AG04449 (cell line): ENCODE results near the gene TTLL5.
A peak's percentile ranks its signal among the peaks of the same experiment; 100 is the strongest.

Experiments used
- CTCF ChIA-PET: fragments of 350-600 bp; formaldehyde crosslinking; extraction: SDS; loops from one replicate; lab custom pipeline; 2021; ENCODE audit warnings: antibody characterized with exemption; lab: Yijun Ruan, JAX
- POLR2A ChIA-PET: fragments of 400-600, 350-600 bp; formaldehyde crosslinking; extraction: SDS; loops from one replicate; lab custom pipeline; 2020; ENCODE audit warnings: antibody characterized with exemption, inconsistent platforms; lab: Yijun Ruan, JAX
- DNase-seq: peaks from one replicate; pipeline ENCODE4 v3.0.0-alpha.2; 2010; ENCODE audit warnings: low read depth, low spot score
- H3K4me3 ChIP-seq: 2 replicates; pipeline ENCODE4 v1.5.1; 2011; ENCODE audit warnings: low read depth, mild to moderate bottlenecking, control low read depth, low read length
- TF ChIP-seq, protein P1 (sequence below): IDR thresholded peaks from one replicate; pipeline ENCODE4 v1.5.1; 2011; ENCODE audit warnings: mild to moderate bottlenecking, moderate library complexity, low read length, control low read depth, inconsistent platforms; ENCODE audit not compliant: insufficient read depth; ENCODE audit errors: missing control alignments

TTLL5 gene

DNA sequence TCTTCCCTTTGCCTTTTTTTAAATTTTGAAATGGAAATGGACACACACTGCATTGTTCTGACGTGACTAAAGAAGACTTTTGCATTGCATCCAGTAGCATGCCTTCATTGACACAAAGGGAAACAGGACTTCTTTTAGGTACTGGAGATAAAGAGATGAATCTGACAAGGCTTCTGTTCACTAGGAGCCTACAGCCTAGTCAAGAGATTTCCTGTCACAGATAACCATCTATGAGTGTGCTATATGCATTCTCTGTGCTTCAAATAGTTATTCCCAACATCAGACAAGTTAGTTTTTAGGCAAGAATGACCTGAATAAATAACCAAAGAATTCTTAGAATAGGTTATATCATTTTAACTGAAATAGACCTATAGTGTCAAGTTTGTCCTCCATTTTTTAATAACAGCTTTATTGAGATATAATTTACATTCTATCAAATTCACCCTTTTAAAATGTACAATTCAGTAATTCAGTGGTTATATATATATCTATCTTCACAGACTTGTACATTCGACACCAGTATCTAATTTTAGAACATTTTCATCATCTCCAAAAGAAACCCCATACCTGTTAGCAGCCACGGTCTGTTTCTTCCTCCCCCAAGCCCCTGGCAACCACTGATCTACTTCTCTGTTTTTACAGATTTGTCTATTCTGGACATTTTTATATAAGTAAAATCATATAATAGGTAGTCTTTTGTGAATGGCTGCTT, 122.7 kb downstream of the TTLL5 start:
- POLR2A ChIA-PET, result no interaction called here
- no peak for DNase-seq
- TF ChIP-seq, protein P1, sequence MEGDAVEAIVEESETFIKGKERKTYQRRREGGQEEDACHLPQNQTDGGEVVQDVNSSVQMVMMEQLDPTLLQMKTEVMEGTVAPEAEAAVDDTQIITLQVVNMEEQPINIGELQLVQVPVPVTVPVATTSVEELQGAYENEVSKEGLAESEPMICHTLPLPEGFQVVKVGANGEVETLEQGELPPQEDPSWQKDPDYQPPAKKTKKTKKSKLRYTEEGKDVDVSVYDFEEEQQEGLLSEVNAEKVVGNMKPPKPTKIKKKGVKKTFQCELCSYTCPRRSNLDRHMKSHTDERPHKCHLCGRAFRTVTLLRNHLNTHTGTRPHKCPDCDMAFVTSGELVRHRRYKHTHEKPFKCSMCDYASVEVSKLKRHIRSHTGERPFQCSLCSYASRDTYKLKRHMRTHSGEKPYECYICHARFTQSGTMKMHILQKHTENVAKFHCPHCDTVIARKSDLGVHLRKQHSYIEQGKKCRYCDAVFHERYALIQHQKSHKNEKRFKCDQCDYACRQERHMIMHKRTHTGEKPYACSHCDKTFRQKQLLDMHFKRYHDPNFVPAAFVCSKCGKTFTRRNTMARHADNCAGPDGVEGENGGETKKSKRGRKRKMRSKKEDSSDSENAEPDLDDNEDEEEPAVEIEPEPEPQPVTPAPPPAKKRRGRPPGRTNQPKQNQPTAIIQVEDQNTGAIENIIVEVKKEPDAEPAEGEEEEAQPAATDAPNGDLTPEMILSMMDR, result no peak
- CTCF ChIA-PET, result interaction anchor here (1.2 to 2.3 kb wide), 3 partner anchors 11 to 75 kb away, joined by 4 to 6 read pairs (median 6); no protein-coding TSS in a partner anchor
- no peak overlapping the region for H3K4me3 ChIP-seq

DNA sequence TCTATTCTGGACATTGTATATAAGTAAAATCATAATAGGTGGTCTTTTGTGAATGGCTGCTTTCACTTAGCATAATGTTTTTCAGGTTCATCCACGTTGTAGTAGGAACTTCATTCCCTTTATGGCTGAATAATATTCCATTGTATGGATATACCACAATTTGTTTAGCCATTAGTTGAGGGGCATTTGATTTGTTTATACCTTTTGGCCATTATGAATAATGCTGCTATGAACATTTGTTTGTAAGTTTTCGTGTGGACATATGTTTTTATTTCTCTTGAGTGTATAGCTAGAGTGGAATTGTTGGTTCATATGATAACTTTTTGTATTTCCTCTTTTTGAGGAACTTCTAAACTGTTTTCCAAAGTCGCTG, 123.3 kb downstream of the TTLL5 start:
- ChIA-PET POLR2A (no interaction called here), CTCF (no interaction called here)
- DNase-seq, result no peak
- TF ChIP-seq, protein P1, result no peak
- H3K4me3 ChIP-seq, result no peak overlapping the region

DNA sequence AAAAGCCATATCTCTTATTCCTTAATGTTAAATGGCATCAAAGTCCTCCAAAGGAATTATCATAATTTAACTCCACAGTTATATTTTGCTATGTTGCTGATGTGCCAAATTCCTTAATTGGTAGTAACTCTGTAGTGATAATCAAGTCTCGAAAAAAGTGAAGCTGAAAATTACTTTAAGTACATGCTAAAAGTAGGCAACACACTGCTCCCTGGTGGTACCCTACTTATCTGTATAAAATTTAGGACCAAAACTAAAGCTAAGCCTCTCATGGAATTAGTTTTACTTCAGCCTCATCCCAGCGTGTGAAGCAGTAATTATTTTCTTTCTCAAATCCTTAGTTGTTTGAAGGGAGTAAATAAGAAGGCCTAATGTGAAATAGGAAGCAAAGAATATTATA, 132.8 kb downstream of the TTLL5 start:
- CTCF ChIA-PET, result interaction anchor here (0.7 to 18.7 kb wide), 36 partner anchors 8 to 351 kb away, joined by 3 to 333 read pairs (median 6); partner anchors contain the start of genes IFT43 and TGFB3
- TF ChIP-seq, protein P1, result no peak
- H3K4me3 ChIP-seq, result no peak overlapping the region
- DNase-seq, result no peak
- POLR2A ChIA-PET, result no interaction called here

DNA sequence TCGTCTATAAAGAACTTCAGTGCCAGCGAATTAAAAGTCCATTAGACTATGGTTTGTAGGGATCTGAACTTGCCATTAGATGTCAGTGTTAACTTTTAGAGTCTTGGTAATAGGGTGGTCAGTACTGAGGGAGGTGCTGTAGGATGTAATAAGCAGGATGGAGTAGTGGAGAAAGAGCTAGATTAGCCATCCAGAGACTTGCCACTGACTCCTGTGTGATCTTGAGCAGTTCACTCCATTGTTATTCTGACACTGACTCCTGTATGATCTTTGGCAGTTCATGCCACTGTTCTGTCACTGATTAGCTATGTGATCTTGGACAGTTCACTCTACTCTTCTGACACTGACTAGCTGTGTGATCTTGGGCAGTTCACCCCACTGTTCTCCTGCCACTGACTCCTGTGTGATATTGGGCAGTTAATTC, 133.6 kb downstream of the TTLL5 start:
- TF ChIP-seq, protein P1, result peak; percentile 50
- ChIA-PET CTCF (interaction anchor here (0.6 to 18.7 kb wide), 46 partner anchors 9 to 352 kb away, joined by 3 to 333 read pairs (median 4); partner anchors contain the start of genes IFT43 and TGFB3), POLR2A (no interaction called here)
- H3K4me3 ChIP-seq, result no peak overlapping the region
- peak; percentile 21 for DNase-seq

DNA sequence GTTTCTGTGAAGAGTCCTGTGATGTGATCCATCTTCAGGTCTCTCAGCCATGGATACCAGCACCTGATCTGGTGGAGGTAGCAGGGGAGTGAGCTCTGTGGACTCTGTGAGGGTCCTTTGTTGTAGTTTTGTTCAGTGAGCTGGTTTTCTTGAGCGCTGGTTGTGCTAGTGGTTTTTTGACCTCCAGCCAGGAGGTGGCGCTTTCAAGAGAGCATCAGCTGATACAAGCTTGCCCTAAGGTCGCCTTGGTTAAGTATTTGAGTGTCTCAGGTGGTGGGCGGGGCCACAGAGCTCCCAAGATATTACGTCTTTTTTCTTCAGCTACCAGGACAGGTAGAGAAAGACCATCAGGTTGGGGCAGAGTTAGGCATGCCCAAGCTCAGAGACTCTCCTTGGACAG, 139.7 kb downstream of the TTLL5 start:
- ChIA-PET POLR2A (no interaction called here), CTCF (interaction anchor here (0.8 to 18.7 kb wide), 4 partner anchors 11 to 179 kb away, joined by 3 to 333 read pairs (median 6); partner anchors contain the start of genes IFT43 and TGFB3)
- no peak for DNase-seq
- no peak overlapping the region for H3K4me3 ChIP-seq
- TF ChIP-seq, protein P1, result no peak

DNA sequence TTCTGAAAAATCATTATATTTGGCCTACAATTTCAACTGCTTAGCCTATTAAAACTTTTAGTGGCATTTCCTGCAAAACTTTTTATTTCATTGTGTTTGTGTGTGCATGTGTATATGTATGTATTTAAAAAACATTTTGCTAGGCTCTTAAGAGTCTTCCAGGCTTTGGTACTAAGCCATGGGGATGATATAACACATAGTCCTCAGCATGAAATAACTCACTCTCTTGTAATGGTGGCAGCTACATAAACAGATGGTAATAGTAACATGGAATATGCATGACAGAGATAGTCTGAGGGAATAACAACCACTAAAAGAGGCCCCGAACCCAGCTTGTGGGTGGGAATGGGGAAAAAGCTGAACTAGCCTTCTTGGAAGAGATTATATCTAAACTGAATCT, 141.4 kb downstream of the TTLL5 start:
- ChIA-PET POLR2A (no interaction called here), CTCF (interaction anchor here (0.8 to 18.7 kb wide), 4 partner anchors 8 to 177 kb away, joined by 3 to 333 read pairs (median 28); partner anchors contain the start of genes IFT43 and TGFB3)
- TF ChIP-seq, protein P1, result no peak
- DNase-seq, result no peak
- no peak overlapping the region for H3K4me3 ChIP-seq
